CD4-positive, alpha-beta T cell treated with Interleukin-4 for 1 hour (primary cell): Measurements from ENCODE around the gene MS4A15.

Source experiments
- DNase-seq, 2 donors: peaks; one replicate each; pipeline ENCODE4 v3.0.0-alpha.2; 2020 to 2022

The MS4A15 gene

GRCh38 chr11:60780065-60780464 lies 23.4 kb downstream of the MS4A15 start:
- DNase-seq: no peak

GRCh38 chr11:60780774-60781173 lies 24.1 kb downstream of the MS4A15 start:
- DNase-seq: no peak

GRCh38 chr11:60781286-60781980 lies 24.8 kb downstream of the MS4A15 start:
- no peak for DNase-seq

- DNase-seq: no peak
Observed at GRCh38 chr11:60781981-60782316, 25.3 kb downstream of the MS4A15 start.

- DNase-seq: no peak
Observed at GRCh38 chr11:60782393-60783140, 25.9 kb downstream of the MS4A15 start.

DNA sequence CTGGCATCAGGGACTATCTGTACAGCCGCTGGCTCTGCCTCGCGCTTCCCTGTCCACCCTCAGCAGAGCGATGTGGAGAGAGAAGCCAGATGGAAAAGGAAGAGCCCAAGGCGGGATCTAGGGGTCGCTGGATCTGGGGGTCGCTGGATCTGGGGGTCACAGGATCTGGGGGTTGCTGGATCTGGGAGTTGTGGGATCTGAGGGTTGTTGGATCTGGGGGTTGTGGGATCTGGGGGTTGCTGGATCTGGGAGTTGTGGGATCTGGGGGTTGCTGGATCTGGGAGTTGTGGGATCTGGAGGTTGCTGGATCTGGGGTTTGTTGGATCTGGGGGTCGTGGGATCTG lies 26.4 kb downstream of the MS4A15 start:
- DNase-seq: no peak

DNA sequence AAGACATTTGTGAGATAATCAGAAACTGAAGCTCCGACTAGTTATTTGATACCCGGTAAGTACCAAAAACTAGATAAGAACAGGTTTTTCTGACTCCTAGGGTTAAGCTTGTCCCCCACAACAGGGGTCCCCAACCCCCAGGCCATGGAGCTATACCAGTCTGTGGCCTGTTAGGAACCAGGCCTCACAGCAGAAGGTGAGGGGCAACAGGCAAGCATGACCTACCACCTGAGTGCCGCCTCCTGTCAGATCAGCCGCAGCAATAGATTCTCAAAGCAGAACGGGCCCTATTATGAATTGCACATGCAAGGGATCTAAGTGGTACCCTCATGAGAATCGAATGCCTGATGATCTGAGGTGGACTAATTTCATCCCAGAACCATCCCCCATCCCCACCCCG lies 27.2 kb downstream of the MS4A15 start:
- DNase-seq: no peak

DNA sequence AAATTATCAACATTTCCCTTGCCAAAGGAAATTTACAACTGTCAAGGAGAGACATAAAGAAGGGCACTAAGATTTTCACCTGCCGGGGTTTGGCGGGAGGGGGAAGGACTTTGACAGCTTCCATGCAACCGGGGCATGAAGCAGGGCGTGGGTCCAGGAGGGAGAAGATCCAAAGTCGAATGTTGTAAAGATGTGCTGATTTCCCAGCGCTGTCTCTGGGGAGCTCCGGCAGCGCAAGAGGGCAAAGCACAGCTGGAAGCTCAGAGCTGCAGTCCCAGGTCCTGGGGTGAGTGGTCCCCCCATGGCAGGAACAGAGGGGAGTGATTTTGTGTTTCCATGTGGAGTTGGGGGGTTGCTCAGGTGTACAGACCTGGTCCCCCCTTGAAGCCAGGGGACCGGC lies 28.5 kb downstream of the MS4A15 start, which contains the start of gene MS4A10:
TSS of gene MS4A10 (plus strand) at position 198 of the 400 bp plus-strand sequence. CDS start 5,003 bp downstream, outside the sequence.
- no peak for DNase-seq

- no peak for DNase-seq
Observed at GRCh38 chr11:60785806-60786361, 29.2 kb downstream of the MS4A15 start.

GRCh38 chr11:60786811-60787567 lies 30.3 kb downstream of the MS4A15 start:
- DNase-seq: no peak

- DNase-seq: no peak
Observed at GRCh38 chr11:60788401-60789125, 31.9 kb downstream of the MS4A15 start.

DNA sequence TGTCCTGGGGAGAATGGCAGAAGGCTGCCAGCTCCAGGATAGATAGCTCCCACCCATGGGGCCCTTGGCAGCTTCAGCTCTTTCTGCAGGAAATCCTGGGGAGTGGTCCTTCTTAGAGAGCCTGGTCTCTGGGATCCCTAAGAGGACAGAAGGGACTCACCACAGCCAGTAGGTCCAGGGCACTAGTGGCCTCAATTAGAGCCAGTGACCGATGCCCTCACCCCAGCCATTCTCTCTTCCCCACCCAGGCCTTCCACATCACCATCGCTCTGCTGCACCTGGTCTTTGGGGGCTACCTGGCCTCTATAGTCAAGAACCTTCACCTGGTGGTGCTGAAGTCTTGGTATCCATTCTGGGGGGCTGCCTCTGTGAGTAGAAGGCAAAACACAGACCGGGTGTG lies 34.1 kb downstream of the MS4A15 start:
- DNase-seq: no peak

DNA sequence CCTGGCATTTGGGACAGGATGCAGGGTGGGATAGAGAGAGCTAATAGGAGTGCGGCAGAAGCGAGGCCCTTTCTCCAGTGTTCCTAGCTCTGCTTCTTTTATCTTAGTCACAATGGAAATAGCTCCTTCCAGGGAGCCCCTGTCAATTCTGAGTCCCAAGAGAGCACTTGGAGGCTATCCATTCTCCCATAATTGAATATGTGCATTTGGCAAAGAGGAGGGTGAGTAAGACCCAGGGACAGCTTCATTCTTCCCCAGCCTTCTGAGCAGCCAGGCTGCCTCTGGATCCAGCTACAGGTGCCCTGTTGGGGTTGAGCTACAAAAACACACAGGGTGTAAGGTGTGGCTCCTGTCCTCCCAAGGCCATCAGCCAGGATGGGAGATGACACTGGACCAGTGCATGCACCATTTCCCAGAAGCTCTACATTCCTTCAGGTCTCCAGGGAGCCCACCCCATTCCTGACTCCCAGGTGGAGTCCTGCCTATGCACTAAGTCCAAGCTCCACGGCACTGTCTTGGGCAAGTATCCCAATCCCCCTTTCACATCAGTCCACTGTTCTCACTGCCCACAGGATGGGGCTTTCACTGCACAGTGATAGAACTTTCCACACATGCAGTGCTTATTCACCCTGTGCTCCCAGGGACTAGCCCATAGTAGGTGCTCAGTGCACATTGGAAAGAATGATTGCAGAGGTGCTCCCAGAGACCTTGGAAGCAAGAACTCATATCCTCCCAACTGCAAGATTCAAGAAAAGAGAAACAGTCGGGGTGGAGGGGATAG lies 34.7 kb downstream of the MS4A15 start:
- DNase-seq: no peak

DNA sequence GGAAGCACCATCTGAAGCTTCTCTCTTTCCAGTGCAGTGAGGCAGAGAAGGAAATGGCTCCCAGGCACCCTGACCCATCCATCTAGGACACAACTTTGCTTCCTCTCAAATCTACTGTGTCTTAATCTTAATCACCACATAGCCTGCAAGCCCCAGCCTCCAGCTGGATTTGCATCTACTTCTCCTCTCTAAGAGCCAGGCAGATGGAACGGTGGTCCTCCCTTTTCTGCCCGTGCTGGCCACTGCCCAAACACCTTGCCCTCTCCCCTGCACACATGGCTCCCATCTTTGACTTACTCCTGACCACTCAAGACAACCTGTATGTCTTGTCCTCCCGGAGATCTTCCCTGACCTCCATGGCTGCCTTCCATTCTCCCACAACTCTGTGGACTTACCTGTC lies 35.9 kb downstream of the MS4A15 start:
- DNase-seq: no peak

GRCh38 chr11:60795291-60795690 lies 38.6 kb downstream of the MS4A15 start:
- no peak for DNase-seq

GRCh38 chr11:60797846-60798630 lies 41.4 kb downstream of the MS4A15 start:
- no peak for DNase-seq

GRCh38 chr11:60798631-60799030 lies 42.0 kb downstream of the MS4A15 start:
- DNase-seq: no peak

- no peak for DNase-seq
Observed at GRCh38 chr11:60801194-60801593, 44.5 kb downstream of the MS4A15 start.

- DNase-seq: no peak
Observed at GRCh38 chr11:60803273-60803936, 46.7 kb downstream of the MS4A15 start.

DNA sequence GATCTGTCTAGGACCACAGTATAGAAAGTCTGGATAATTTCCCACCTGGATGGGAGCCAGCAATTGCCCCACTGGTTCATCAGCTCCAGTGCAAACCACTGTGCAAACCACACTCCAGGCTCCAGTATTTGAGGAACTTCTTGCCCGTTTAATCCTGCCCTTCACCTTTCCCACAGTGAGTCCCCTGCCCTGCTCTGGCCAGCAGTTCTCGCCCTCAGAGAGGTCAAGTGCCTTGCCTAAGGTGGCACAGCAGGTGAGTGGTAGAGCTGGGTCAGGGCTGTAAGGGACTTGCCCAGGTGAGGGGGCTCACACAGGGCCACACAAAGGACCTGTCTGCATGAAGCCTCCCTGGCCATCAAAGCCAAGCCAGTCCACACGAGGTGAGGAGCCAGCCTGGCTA lies 52.6 kb downstream of the MS4A15 start:
- no peak for DNase-seq

DNA sequence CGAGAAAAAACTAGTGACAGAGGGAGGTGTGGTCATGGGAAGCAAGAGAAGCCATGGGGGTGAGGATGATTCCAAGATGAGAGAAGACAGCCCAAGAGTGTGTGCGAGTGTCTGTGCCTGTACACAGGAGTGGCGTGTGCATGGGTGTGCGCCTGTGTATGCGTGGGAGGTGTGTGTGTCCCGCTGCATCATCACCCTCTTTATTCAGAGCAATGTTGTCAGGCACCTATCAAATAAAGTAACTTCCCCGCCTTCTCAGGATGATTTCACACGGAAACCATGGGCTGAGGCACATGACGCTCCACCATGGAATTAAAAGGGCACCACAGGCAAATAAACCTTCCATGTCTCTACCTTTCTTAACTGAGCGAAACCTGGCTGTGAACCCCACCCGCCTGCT lies 53.0 kb downstream of the MS4A15 start:
- no peak for DNase-seq
